DOHH2 (cell line): Measurements from ENCODE around the gene RFK.

Experiments used
- EZH2phosphoT487 ChIP-seq: fragments of 200-600 bp; sonication (generic); IDR thresholded peaks from 2 replicates; pipeline ENCODE4 v1.6.1; 2017; ENCODE audit warnings: borderline replicate concordance, mild to moderate bottlenecking, antibody characterized with exemption, low read length, moderate library complexity, mixed read lengths
- TF ChIP-seq, protein P1 (sequence below): fragments of 200-600 bp; sonication (generic); IDR thresholded peaks from one replicate; pipeline ENCODE4 v1.5.1; 2014; ENCODE audit warnings: antibody characterized with exemption, mild to moderate bottlenecking, low read depth, low read length; ENCODE audit not compliant: poor library complexity, severe bottlenecking

DNA sequence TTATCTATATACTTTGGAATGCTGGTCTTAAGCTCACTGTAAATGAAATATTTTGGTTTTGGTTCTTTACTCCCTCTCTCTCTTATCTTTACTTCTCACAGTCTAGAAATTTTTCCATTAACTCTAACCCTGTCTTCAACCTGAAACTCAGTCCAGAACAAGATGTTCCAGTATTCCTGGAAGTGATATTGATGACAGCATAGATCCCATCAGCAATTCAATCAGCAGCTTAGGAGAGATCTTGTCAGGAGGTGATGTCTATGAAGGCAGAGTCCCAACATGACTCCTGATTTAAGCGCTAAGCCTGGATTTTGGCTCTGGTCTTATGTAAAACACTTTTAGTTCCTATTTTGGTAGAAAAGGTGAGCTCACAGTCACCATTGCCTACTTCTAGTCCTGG is 52.6 kb downstream of the RFK start:
- TF ChIP-seq, protein P1, sequence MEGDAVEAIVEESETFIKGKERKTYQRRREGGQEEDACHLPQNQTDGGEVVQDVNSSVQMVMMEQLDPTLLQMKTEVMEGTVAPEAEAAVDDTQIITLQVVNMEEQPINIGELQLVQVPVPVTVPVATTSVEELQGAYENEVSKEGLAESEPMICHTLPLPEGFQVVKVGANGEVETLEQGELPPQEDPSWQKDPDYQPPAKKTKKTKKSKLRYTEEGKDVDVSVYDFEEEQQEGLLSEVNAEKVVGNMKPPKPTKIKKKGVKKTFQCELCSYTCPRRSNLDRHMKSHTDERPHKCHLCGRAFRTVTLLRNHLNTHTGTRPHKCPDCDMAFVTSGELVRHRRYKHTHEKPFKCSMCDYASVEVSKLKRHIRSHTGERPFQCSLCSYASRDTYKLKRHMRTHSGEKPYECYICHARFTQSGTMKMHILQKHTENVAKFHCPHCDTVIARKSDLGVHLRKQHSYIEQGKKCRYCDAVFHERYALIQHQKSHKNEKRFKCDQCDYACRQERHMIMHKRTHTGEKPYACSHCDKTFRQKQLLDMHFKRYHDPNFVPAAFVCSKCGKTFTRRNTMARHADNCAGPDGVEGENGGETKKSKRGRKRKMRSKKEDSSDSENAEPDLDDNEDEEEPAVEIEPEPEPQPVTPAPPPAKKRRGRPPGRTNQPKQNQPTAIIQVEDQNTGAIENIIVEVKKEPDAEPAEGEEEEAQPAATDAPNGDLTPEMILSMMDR: no peak
- TF ChIP-seq EZH2phosphoT487: no peak
